DMS53 (cell line): Measurements from ENCODE around the gene SFN.
"Not testable (repeated sequence)": the region's sequence is repeated elsewhere in the genome, so short reads cannot be mapped to it uniquely, and the experiment has no call there.

Source experiments
- DNase-seq: peaks from one replicate; lab custom pipeline; 2025; lab: John Stamatoyannopoulos, UW

Gene SFN

GRCh38 chr1:26862781-26863684 is at the start of gene SFN:
TSS of gene SFN (plus strand) at chr1:26863149. CDS start at chr1:26863213, 64 bp downstream.
- peak; percentile 99 for DNase-seq

- no peak for DNase-seq
Observed at GRCh38 chr1:26814377-26814776, 48.6 kb upstream of the SFN start.

GRCh38 chr1:26814893-26815292 is 48.1 kb upstream of the SFN start:
- DNase-seq = no peak

- DNase-seq = no peak
Observed at GRCh38 chr1:26820784-26821269, 42.1 kb upstream of the SFN start.

- peak; percentile 44 for DNase-seq
Observed at GRCh38 chr1:26822737-26823395, 40.1 kb upstream of the SFN start.

- peak; percentile 54 for DNase-seq
Observed at GRCh38 chr1:26824731-26825130, 38.2 kb upstream of the SFN start.

GRCh38 chr1:26826261-26827105 is 36.5 kb upstream of the SFN start, which contains the start of gene ZDHHC18:
TSS of gene ZDHHC18 (plus strand) at chr1:26826688. CDS start at chr1:26826805, 117 bp downstream.
- peak; percentile 87 for DNase-seq

- DNase-seq = no peak
Observed at GRCh38 chr1:26827106-26827604, 35.8 kb upstream of the SFN start.

GRCh38 chr1:26827663-26828062 is 35.3 kb upstream of the SFN start:
- DNase-seq = no peak

- DNase-seq = no peak
Observed at GRCh38 chr1:26828411-26828991, 34.4 kb upstream of the SFN start.

- DNase-seq = no peak
Observed at GRCh38 chr1:26829184-26829911, 33.6 kb upstream of the SFN start.

- no peak for DNase-seq
Observed at GRCh38 chr1:26831059-26831458, 31.9 kb upstream of the SFN start.

GRCh38 chr1:26831546-26832248 is 31.3 kb upstream of the SFN start:
- DNase-seq = peak; percentile 86

GRCh38 chr1:26832249-26832960 is 30.5 kb upstream of the SFN start:
- DNase-seq = no peak

GRCh38 chr1:26833432-26834405 is 29.2 kb upstream of the SFN start:
- DNase-seq = no peak

- DNase-seq = not testable (repeated sequence)
Observed at GRCh38 chr1:26837665-26838064, 25.3 kb upstream of the SFN start.

- no peak for DNase-seq
Observed at GRCh38 chr1:26838474-26839338, 24.2 kb upstream of the SFN start.
